Measurements from ENCODE around the gene AQP12B.
"Not testable (repeated sequence)": the region's sequence is repeated elsewhere in the genome, so short reads cannot be mapped to it uniquely, and the experiment has no call there.

Gene AQP12B

DNA sequence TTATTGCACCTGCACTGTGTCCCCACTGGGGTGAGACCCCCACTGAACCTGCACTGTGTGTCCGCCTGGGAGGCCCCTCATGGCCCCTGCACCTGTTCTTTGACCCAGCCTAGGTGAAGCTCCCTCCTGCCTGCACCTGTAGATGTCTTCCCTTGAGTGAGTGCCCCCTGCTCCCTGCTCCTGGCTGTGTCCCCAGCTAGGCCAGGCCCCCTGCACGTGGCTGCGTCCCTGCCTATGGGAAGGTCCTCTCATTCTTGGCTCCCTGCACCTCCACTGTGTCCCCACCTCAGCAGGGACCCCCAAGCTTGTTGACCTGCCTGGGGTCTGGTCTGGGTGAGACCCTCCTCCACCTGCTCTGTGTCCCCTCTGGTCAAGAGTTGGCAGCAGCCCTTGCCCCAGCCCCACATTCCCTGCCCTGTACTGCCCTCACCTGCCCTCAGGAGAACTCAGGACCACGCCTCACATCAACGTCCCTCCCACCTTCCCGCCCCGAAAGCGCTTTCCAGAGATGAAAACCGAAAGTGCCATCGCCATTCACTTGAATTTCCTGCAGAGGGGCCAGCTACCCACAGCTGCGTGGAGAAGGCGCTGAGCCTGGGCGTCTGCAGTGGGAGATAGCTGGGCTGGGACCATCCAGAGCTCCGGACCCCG, 769 bp upstream of the AQP12B start:
- DNase-seq (ENCODE audit: low read depth in 2 of 2) = not testable (repeated sequence)

GRCh38 chr2:240680185-240680584, 2.5 kb downstream of the AQP12B start:
- not testable (repeated sequence) for DNase-seq (ENCODE audit: low read depth in 2 of 2)

GRCh38 chr2:240678909-240679308, 3.8 kb downstream of the AQP12B start:
- not testable (repeated sequence) for DNase-seq (ENCODE audit: low read depth in 2 of 2)

DNA sequence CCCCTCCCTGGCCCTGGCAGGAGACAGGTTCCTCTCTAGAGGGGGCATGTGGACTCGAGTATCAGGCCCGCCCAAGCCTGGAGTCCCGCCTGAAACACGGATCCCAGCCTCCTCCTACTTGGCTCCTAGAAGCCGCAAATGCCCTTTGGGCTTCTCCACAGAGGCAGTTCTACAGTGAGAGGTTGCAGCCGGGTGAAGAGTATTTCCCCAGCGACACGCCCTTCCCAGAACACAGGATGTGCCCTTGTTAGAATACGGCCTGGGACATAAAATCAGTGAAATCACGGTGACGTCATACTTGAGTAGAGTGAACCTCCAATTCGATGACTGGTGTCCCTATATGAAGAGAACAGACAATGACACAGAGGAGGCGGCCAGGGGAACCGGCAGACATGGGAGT, 4.6 kb downstream of the AQP12B start:
- DNase-seq (ENCODE audit: low read depth in 2 of 2) = not testable (repeated sequence)

GRCh38 chr2:240675345-240675744, 7.3 kb downstream of the AQP12B start:
- not testable (repeated sequence) for DNase-seq (ENCODE audit: low read depth in 2 of 2)

GRCh38 chr2:240674461-240675184, 8.1 kb downstream of the AQP12B start:
- not testable (repeated sequence) for DNase-seq (ENCODE audit: low read depth in 2 of 2)

DNA sequence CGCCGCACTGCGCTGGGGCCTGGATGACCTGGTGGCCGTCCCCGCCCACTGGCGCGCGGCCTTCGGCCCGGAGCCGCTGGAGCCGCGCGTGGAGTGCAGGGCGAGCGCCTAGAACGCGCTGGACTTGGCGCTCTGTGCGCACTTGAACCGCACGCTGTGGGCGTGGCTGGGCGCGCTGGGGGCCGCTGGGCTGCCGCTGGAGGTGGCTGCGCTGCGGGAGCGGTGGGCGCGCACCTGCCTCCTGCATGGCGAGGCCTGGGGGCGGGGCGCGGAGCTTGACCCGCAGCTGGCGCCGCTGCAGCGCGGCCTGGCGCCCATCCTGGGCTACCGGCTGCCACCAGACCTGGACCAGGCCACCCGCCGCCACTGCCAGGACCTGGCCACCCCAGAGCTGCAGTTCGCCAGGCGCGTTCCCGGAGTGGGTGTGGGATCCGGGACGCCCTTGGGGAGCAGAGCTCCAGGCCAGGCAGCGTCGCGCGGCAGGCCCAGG, 9.9 kb downstream of the AQP12B start:
- DNase-seq (ENCODE audit: low read depth in 2 of 2) = no peak

DNA sequence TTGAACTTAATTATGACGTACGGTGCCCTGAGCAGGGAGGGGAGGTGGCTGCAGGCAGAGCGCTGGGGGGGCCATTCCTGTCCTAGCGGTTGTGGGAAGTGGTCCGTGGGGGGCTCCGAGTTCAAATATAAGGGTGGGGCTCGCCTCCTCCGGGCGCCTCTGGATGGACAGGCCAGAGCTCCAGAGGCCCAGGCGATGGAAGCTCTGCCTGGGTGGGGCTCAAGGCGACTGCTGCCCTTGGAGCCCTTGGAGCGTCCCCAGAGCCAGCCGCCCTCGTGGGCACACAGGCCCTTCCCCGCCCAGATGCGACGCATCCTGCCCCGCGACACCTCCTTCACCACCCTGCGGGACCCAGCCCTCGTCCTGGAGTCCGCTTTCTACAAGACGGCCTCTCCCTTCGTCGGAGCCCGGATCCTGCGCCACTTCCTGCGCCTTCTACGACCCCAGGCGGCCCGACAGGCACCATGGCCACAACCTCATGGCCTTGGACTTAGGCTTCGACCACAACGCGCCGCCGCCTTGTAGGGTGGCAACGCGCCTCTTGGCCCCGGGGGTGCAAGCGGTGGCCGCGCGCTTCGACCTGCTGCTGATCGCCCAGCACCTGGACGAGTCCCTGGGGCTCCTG, 10.5 kb downstream of the AQP12B start:
- no peak for DNase-seq (ENCODE audit: low read depth in 2 of 2)

- DNase-seq (ENCODE audit: low read depth in 2 of 2) = no peak
Measured at GRCh38 chr2:240670950-240671349, 11.7 kb downstream of the AQP12B start.

GRCh38 chr2:240670402-240670801, 12.3 kb downstream of the AQP12B start:
- no peak for DNase-seq (ENCODE audit: low read depth in 2 of 2)

DNA sequence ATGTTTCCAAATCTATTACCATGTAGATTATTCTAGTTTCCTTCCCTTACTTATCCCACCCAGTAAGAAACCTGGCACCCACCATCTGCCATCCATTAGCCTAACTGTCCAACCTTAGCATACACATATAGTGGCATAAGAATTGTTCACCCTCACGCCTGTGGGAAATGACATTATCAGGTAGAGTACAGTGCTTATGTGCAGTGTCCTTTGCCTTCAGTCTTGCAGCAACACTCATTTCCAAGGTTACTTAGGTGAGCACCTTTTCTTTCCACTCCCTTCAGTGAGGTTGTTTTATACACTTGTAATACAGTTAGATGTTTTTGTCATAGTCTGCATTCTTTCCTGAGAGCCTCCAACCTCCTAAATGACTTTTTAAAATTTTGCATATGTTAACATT, 18.1 kb downstream of the AQP12B start:
- no peak for DNase-seq (ENCODE audit: low read depth in 2 of 2)

DNA sequence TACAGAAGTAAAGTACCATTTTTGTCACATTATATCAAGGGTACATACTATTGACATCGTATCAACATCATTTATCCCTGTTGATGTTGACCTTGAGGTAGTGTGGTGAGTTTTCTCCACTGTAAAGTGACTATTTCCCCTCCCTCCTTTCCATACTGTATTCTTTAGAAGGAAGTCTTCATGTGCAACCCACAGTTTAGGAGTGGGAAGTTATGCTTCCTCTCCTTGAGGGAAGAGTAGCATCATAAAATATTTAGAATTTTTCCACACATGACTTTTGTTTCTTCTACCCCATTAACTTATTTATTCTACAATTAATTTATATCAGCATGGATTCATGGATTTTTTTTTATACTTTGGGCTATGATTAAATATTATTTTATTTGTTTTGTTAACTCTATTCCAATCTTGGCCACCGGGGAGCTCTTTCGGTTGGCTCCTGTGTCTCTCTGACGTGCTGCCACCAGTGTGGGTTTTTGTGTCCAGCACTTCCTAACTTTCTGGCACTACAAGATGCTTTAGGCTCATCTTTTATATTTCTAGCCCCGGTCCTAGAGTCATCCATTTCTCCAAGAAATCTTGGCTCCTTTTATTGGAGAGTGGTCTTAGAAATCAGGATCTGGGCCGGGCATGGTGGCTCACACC, 19.0 kb downstream of the AQP12B start:
- no peak for DNase-seq (ENCODE audit: low read depth in 2 of 2)

DNA sequence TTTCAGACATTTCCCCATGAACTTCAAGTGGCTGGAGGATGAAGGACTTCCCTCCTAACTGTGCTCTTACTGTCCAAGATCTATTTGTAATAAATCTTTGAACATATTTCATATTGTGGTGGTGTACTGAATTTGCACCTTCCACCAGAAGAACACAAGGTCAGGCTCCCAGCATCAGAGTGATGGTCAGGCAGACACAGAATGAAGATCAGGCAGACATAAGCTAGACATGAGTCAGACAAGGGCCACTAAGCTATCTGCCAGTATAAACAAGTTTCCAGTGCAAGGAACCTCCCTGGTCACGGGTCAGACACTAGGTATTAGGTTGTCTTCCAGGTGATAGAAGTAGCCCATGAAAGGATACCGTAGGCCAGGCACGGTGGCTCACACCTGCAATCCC, 20.0 kb downstream of the AQP12B start:
- DNase-seq (ENCODE audit: low read depth in 2 of 2) = no peak

GRCh38 chr2:240659883-240660282, 22.8 kb downstream of the AQP12B start:
- not testable (repeated sequence) for DNase-seq (ENCODE audit: low read depth in 2 of 2)

- peak in 1 of 2 donors; percentile 16 for DNase-seq (ENCODE audit: low read depth in 2 of 2)
Measured at GRCh38 chr2:240655931-240656886, 26.5 kb downstream of the AQP12B start.

DNA sequence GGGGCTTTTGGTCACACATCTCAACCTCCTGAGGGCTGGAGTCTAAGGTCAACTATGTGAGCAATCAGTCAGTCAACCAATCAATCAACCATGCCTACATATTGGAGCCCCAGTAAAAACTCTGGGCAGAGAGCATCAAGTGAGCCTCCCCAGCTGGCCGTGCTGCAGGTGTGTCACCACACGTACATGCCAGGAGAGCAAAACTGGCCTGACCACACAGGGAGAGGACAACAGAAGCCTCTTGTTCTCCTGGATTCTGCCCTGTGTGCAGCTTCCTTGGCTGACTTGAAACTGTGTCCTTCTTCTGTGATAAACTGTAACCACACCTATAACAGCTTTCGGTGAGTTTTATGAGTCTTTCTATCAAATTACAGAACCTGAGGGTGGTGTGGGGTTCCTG, 31.5 kb downstream of the AQP12B start:
- no peak for DNase-seq (ENCODE audit: low read depth in 2 of 2)

- DNase-seq (ENCODE audit: low read depth in 2 of 2) = no peak
Measured at GRCh38 chr2:240650254-240650965, 32.3 kb downstream of the AQP12B start.

DNA sequence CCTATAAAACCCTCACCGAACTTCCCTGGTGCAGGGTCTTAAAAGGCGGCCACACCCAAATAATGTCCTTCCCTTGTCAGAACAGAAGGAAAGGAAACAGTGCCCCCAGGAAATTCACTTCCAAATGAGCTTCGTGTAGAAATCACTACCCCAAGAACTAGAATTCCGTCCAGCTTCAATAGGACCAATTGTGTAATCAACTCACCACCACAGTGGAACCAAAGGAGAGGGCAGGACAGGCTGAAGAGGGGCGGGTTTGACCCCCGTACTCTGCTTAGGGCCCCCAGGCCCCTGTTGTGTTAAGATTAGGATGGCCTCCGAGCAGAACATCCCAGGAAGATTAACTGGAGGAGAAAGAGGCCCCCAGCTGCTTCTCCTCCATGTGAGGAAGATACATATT, 33.4 kb downstream of the AQP12B start:
- DNase-seq (ENCODE audit: low read depth in 2 of 2) = no peak

DNA sequence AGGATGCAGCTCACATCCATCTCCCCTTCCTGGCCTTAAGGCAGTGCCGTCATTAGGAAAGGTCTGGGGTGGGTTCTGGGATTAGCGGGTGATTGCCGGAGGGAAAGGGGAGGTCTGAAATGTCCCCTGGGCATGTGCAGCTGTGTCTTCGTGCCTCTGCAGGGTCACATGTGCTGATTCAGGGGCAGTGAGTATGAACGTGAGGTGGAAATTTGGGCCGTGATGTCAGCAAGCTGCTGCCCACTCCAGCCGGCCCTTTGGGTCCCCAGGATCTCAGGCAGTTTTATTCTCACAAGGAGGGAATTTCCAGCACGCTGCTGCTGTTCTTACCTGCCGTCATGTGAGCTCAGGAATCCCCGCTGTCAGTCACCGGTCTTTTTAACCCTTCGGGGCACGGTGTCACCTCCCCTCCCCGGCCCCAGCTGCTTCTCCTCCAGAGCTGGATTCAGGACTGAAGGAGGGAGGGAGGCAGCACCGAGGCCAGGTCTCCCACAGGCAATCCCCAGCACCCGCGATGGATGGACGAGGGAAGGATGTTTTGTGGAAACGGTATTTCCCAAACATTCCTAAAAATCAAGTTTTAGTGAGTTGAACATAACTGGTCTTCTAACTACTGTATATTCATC, 33.9 kb downstream of the AQP12B start:
- no peak for DNase-seq (ENCODE audit: low read depth in 2 of 2)

- DNase-seq (ENCODE audit: low read depth in 2 of 2) = no peak
Measured at GRCh38 chr2:240648155-240648649, 34.5 kb downstream of the AQP12B start.
